ENCODE data around the gene TMEM72. TPM values are rescaled to one million over a fixed set of nuclear protein-coding genes. Genes with fewer than 3 reads are reported as not detected.

Gene TMEM72
- total RNA-seq, 3 donors from 2014 or later, result not detected

- no peak for DNase-seq (ENCODE audit: low spot score in 2 of 2)
- Histone ChIP-seq H3K27me3 (no peaks in the 10 kb centered on the region), H3K4me1 (peaks cover 2 to 17% of the 10 kb centered on the region in 2 donors), H3K36me3 (no peaks in the 10 kb centered on the region), H3K4me3 (no peak overlapping the region), H3K9me3 (no peaks in the 10 kb centered on the region), H3K27ac (no peak overlapping the region)
- TF ChIP-seq CTCF (IDR thresholded peaks at IDR 0.05), result no peak
- intact Hi-C loops (cut with DNase I; ENCODE audit: low total_unique reads), result no loop called here
Observed at GRCh38 chr10:44970812-44971395, 59.8 kb downstream of the TMEM72 start.

GRCh38 chr10:44971434-44971833 lies 60.3 kb downstream of the TMEM72 start:
- Histone ChIP-seq H3K9me3 (no peaks in the 10 kb centered on the region), H3K4me1 (peaks cover 2 to 17% of the 10 kb centered on the region in 2 donors), H3K4me3 (no peak overlapping the region), H3K36me3 (no peaks in the 10 kb centered on the region), H3K27me3 (no peaks in the 10 kb centered on the region), H3K27ac (no peak overlapping the region)
- TF ChIP-seq POLR2AphosphoS5 (IDR thresholded peaks at IDR 0.05) (peak in 1 of 3 donors; percentile 49), POLR2A (IDR thresholded peaks at IDR 0.05) (no peak)
- DNase-seq (ENCODE audit: low spot score in 2 of 2), result no peak
- intact Hi-C loops (cut with DNase I; ENCODE audit: low total_unique reads), result no loop called here

- H3K27me3 ChIP-seq, result no peaks in the 10 kb centered on the region
- peaks cover 2 to 17% of the 10 kb centered on the region in 2 donors for H3K4me1 ChIP-seq
- no peak for DNase-seq (ENCODE audit: low spot score in 2 of 2)
- H3K36me3 ChIP-seq, result no peaks in the 10 kb centered on the region
- H3K4me3 ChIP-seq, result no peak overlapping the region
- intact Hi-C loops (cut with DNase I; ENCODE audit: low total_unique reads), result no loop called here
- no peaks in the 10 kb centered on the region for H3K9me3 ChIP-seq
- TF ChIP-seq POLR2AphosphoS5 (IDR thresholded peaks at IDR 0.05), result peak in 2 of 3 donors; percentile 7 to 70
- TF ChIP-seq CTCF (IDR thresholded peaks at IDR 0.05), result no peak
- peak overlapping the region; percentile 92 to 95 for H3K27ac ChIP-seq
Observed at GRCh38 chr10:44971935-44972757, 61.0 kb downstream of the TMEM72 start.

- Histone ChIP-seq H3K36me3 (no peaks in the 10 kb centered on the region), H3K4me3 (no peak overlapping the region), H3K4me1 (peaks cover 0 to 17% of the 10 kb centered on the region in 2 donors), H3K27me3 (no peaks in the 10 kb centered on the region), H3K9me3 (no peaks in the 10 kb centered on the region), H3K27ac (peak overlapping the region; percentile 92 to 95)
- DNase-seq (ENCODE audit: low spot score in 2 of 2), result no peak
- intact Hi-C loops (cut with DNase I; ENCODE audit: low total_unique reads), result no loop called here
- peak in 2 of 3 donors; percentile 6 to 95 for TF ChIP-seq POLR2AphosphoS5 (IDR thresholded peaks at IDR 0.05)
- peak in 1 of 3 donors; percentile 8 for TF ChIP-seq CTCF (IDR thresholded peaks at IDR 0.05)
- TF ChIP-seq POLR2A (IDR thresholded peaks at IDR 0.05), result no peak
Observed at GRCh38 chr10:44972874-44973306, 61.8 kb downstream of the TMEM72 start.

GRCh38 chr10:44973323-44974081 lies 62.4 kb downstream of the TMEM72 start:
- H3K27me3 ChIP-seq, result no peaks in the 10 kb centered on the region
- H3K4me1 ChIP-seq, result peaks cover 0 to 17% of the 10 kb centered on the region in 2 donors
- no peaks in the 10 kb centered on the region for H3K36me3 ChIP-seq
- no peaks in the 10 kb centered on the region for H3K9me3 ChIP-seq
- peak overlapping the region; percentile 92 to 95 for H3K27ac ChIP-seq
- H3K4me3 ChIP-seq, result peak overlapping the region in 1 of 3 donors; percentile 82
- no peak for DNase-seq (ENCODE audit: low spot score in 2 of 2)
- intact Hi-C loops (cut with DNase I; ENCODE audit: low total_unique reads), result no loop called here
- TF ChIP-seq POLR2AphosphoS5 (IDR thresholded peaks at IDR 0.05) (no peak), POLR2A (IDR thresholded peaks at IDR 0.05) (peak; percentile 44), CTCF (IDR thresholded peaks at IDR 0.05) (peak in 1 of 3 donors; percentile 1)

All from breast epithelium (tissue), 4 donors.